GM12801 (cell line): ENCODE measurements around the gene GAS2.

Experiments used
- TF ChIP-seq, protein P1 (sequence below): IDR thresholded peaks from one replicate; pipeline ENCODE4 v1.5.1; 2011; ENCODE audit warnings: control low read depth; ENCODE audit not compliant: insufficient read length; ENCODE audit errors: extremely low read depth

GAS2 gene

DNA sequence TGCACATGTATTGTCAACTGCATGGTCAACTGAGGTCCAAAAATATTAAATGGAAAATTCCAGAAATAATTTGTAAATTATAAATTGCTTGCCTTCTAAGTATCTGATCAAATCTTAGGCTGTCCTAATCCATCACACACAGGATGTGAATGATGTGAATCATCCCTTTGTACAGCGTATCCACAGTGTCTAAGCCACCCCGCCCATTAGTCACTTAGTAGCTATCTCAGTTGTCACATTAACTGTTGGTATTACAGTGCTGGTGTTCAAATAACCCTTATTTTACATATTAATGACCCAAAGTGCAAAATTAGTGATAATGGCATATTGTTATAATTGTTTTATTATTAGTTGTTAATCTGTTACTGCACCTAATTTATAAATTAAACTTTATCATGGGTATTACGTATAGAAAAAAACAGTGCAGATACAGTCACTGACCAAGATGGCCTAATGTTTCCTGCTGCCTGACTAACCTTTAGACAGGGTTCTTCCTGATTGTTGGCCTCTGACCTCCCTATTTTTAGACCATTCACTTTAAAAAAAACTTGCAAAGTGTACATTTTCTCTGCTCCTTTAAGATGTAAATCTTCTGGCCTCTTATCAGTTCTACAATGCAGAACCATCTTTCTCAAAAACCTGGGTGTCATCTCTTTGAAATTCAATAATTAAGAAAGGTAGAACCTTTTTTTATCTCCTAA, 166.1 kb downstream of the GAS2 start:
- TF ChIP-seq, protein P1, sequence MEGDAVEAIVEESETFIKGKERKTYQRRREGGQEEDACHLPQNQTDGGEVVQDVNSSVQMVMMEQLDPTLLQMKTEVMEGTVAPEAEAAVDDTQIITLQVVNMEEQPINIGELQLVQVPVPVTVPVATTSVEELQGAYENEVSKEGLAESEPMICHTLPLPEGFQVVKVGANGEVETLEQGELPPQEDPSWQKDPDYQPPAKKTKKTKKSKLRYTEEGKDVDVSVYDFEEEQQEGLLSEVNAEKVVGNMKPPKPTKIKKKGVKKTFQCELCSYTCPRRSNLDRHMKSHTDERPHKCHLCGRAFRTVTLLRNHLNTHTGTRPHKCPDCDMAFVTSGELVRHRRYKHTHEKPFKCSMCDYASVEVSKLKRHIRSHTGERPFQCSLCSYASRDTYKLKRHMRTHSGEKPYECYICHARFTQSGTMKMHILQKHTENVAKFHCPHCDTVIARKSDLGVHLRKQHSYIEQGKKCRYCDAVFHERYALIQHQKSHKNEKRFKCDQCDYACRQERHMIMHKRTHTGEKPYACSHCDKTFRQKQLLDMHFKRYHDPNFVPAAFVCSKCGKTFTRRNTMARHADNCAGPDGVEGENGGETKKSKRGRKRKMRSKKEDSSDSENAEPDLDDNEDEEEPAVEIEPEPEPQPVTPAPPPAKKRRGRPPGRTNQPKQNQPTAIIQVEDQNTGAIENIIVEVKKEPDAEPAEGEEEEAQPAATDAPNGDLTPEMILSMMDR: no peak

DNA sequence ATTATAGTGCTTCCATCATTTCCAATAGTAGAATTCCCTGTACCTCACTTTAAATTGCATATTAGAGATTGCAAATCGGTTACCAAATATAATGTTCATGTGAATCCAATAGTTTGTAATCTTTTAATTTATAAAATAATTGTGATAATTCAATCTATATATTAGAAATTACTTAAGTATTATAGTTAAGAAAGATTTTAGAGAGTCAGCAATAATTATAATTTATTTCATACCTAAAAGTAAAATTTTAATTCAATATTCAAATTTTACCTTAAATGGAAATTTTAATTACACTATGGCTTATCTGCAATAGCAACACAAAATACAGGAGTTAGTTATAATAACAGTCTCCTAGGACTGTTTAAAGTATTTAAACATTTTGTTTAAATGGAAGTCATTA, 180.3 kb downstream of the GAS2 start:
- TF ChIP-seq, protein P1: no peak

DNA sequence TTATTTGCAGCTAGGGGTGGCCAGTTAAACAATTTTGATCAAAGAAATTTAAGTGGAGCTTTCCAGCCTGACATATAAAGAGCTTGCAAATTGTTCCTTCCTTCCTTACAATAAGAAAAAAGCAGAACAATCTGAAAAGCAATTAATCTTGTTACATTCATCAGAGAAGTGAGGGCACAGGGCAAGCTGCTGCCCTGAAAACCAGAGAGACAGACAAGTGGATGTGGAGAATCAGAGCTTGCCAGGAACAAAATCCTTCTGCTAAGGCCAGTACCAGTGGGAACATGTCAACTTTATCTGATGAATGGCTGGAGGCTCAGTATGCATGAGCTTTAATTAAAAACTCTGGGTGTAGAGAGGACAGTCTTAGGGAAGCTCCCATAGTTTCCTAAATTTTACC, 185.1 kb downstream of the GAS2 start:
- TF ChIP-seq, protein P1: no peak

DNA sequence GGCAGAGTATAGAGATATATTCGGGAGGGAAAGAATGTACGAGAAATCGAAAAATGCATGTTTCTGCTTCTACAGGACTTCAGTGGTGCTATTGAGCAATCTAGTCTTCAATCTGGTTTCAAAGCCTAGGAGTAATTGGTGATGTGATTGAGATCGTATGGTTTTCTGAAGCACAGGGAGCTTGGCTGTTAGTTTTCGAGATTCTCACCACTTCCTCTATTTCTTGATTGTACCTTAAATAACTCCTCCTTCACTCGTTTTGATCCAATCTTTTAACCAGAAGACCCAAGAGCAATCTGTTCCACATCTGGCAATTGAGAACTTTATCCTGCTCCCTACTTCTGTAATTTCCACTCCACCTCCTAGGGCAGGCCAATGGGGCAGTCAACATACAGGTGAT, 193.3 kb downstream of the GAS2 start:
- TF ChIP-seq, protein P1: no peak

DNA sequence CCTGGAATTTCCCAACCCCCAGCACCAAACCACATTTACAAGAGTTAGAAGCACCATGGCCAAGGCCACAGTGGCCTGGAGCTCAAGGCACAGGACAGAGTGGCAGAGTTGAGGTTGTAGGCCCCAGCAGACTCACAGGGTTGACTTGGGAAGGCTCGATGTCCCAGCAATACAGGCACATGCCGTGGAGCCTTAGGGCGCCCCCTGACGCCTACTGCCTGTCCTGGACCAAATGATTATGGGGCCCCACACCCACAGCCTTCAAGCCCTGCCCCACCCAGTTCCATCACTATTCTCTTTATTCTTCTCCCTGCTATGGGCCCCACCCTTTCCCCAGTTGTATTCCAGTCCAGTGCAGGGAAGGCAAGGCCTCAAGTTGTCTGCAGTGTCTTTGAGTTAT, 193.8 kb downstream of the GAS2 start, which contains the start of gene CCDC179:
Gene CCDC179 (minus strand): TSS at position 234 of the 400 bp plus-strand sequence. CDS start 53 bp downstream, at position 181.
- TF ChIP-seq, protein P1: no peak
